SK-N-SH treated with all-trans-retinoic acid at 6 μM for 48 hours (cell line): Measurements from ENCODE around the gene CDYL.

Experiments
- GLIS3 ChIP-seq: fragments of 250-450 bp; sonication (Bioruptor Pico); IDR thresholded peaks from 2 replicates; pipeline ENCODE4 v1.5.0; 2020; ENCODE audit warnings: mild to moderate bottlenecking, moderate library complexity
- PATZ1 ChIP-seq: fragments of 250-450 bp; sonication (Bioruptor Pico); IDR thresholded peaks from 2 replicates; pipeline ENCODE4 v1.8.0; 2020; ENCODE audit warnings: mild to moderate bottlenecking, moderate library complexity, borderline replicate concordance
- RARB ChIP-seq: fragments of 250-450 bp; sonication (Bioruptor Pico); IDR thresholded peaks from 2 replicates; pipeline ENCODE4 v1.8.0; 2021; ENCODE audit warnings: mild to moderate bottlenecking, moderate library complexity
- ZC3H10 ChIP-seq: fragments of 250-450 bp; sonication (Bioruptor Pico); IDR thresholded peaks from 2 replicates; pipeline ENCODE4 v1.5.1; 2021; ENCODE audit warnings: mild to moderate bottlenecking, moderate library complexity
- ZFP3 ChIP-seq: fragments of 250-450 bp; sonication (Bioruptor Pico); IDR thresholded peaks from 2 replicates; pipeline ENCODE4 v1.5.0; 2020; ENCODE audit warnings: mild to moderate bottlenecking, moderate library complexity
- ZFP30 ChIP-seq: fragments of 450-650 bp; formaldehyde crosslinking; IDR thresholded peaks from 2 replicates; pipeline ENCODE4 v1.5.0; 2022; ENCODE audit warnings: mild to moderate bottlenecking, moderate library complexity
- ZNF565 ChIP-seq: fragments of 450-650 bp; formaldehyde crosslinking; conservative IDR thresholded peaks from 2 replicates; pipeline ENCODE4 v1.5.0; 2020; ENCODE audit warnings: low read depth, mild to moderate bottlenecking, moderate library complexity

DNA sequence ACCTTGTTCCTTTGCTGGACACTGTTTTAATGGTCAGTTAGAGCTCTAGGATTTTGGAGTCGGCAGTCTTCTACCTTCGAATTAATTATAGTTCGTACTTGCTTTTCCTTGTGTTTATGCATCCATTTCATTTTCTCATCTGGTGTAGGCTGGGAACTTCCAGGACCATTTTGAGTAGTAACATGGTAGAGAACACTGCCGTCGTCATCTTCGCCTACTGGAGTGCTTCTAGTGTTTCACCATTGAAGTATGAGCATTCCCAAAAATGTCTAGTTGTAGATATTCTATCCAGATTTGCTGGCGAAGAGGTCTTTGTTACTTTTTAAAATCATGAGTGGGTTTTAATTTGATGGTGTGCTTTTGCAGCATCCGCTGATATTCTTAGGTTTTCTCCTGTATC lies 36.9 kb downstream of the CDYL start:
- TF ChIP-seq RARB (CRISPR knock-in tag) (no peak), ZC3H10 (no peak), PATZ1 (CRISPR knock-in tag) (no peak), ZFP3 (CRISPR knock-in tag) (no peak), ZFP30 (CRISPR knock-in tag) (no peak), ZNF565 (no peak), GLIS3 (CRISPR knock-in tag) (no peak)
